ENCODE measurements around the gene DPP10. TPM values are rescaled to one million over a fixed set of nuclear protein-coding genes. Genes with fewer than 3 reads are reported as not detected.

The DPP10 gene
- total RNA-seq, 4 donors from 2014 or later: 0.09 to 4.0 (median 0.38) TPM; not detected in 1

- Histone ChIP-seq H3K27ac (no peak overlapping the region), H3K36me3 (no peaks in the 10 kb centered on the region), H3K4me3 (no peak overlapping the region), H3K4me1 (no peaks in the 10 kb centered on the region), H3K27me3 (no peaks in the 10 kb centered on the region), H3K9me3 (peaks cover 0 to 17% (median 13%) of the 10 kb centered on the region in 3 donors)
- intact Hi-C loops (cut with DNase I): no loop called here
- 60 to 69% methylated on average over 2 to 3 of the region's 4 CpGs for WGBS, 2 donors
- DNase-seq: no peak
- TF ChIP-seq POLR2A (IDR thresholded peaks at IDR 0.05) (no peak), CTCF (IDR thresholded peaks at IDR 0.05) (no peak)
Measured at GRCh38 chr2:114926303-114926702, 483.9 kb downstream of the DPP10 start.

DNA sequence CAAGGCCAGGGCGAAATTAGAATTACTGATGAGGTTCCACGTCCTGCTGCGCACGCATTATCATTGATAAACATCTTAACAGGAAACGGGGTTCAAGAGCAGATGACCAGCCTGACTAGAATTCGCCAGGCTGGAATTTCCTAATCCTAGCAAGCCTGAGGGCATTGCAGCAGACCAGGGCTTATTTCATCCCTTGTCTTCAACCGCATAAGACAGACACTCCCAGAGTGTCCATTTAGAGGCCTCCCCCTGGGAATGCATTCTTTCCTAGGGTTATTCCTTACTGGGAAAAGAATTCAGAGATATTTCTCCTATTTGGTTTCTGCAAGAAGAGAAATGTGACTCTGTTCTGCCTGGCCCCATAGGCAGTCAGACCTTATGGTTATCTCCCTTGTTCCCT, 486.8 kb downstream of the DPP10 start:
- Histone ChIP-seq H3K27me3 (no peaks in the 10 kb centered on the region), H3K4me1 (no peaks in the 10 kb centered on the region), H3K9me3 (peaks cover 0 to 17% (median 13%) of the 10 kb centered on the region in 3 donors), H3K36me3 (no peaks in the 10 kb centered on the region), H3K27ac (no peak overlapping the region), H3K4me3 (no peak overlapping the region)
- TF ChIP-seq CTCF (IDR thresholded peaks at IDR 0.05) (no peak), POLR2A (IDR thresholded peaks at IDR 0.05) (no peak)
- intact Hi-C loops (cut with DNase I): no loop called here
- DNase-seq: no peak
- 74 to 78% methylated on average over 6 to 7 of the region's 7 CpGs for WGBS, 2 donors

DNA sequence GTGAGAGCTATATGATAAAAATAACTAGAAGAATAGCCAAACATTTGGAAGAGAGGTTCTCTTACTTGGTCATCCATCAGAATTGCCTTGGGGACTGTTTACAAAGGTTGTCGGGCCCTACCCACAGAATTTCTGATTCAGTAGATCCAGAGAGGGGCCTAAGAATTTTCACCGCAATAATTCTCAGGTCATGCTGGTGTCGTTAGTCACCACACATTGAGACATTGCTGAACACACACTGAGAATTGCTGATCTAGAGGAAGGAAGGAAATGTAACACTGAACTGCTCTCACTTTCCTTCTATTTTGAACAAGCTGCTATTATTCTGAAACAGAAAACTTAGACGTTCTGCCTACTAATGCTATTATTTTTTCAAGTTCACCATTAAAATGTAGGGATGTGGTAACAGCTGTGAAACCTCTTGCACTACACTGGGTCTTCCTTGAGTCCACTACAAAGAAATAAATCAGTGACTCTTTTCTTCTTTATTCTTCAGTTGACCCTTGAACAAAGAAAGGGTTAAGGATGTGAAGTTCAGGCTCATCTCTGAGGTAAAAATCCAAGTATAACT, 491.3 kb downstream of the DPP10 start:
- Histone ChIP-seq H3K27me3 (no peaks in the 10 kb centered on the region), H3K9me3 (peaks cover 0 to 4% (median under 1%) of the 10 kb centered on the region in 3 donors), H3K27ac (no peak overlapping the region), H3K4me1 (no peaks in the 10 kb centered on the region), H3K36me3 (no peaks in the 10 kb centered on the region), H3K4me3 (no peak overlapping the region)
- DNase-seq: no peak
- TF ChIP-seq CTCF (IDR thresholded peaks at IDR 0.05) (no peak), POLR2A (IDR thresholded peaks at IDR 0.05) (no peak)
- WGBS, 2 donors: 57 to 72% methylated on average over 4 of the region's 4 CpGs
- intact Hi-C loops (cut with DNase I): no loop called here

DNA sequence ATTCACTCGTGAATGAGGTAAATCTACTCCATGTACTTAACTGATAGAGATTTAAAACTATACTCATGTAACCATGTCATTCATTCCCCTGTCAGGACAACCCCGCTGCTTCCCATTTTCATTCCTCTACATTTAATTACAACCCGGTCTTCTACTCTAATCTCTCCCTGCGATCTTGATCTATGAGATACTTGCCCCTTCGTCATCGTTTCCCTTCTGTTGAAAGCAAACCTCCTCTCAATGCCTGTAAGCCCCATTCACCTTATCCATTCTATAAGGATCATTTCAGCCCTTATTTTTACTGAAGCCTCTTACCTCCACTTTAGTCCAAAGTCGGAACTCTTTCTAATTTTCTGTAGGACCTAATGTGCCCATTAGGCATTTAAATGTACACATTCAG, 492.6 kb downstream of the DPP10 start:
- H3K4me1 ChIP-seq: no peaks in the 10 kb centered on the region
- TF ChIP-seq POLR2A (IDR thresholded peaks at IDR 0.05): no peak
- TF ChIP-seq CTCF (IDR thresholded peaks at IDR 0.05): no peak
- no peak overlapping the region for H3K4me3 ChIP-seq
- no peak overlapping the region for H3K27ac ChIP-seq
- intact Hi-C loops (cut with DNase I): no loop called here
- H3K36me3 ChIP-seq: no peaks in the 10 kb centered on the region
- no peak for DNase-seq
- WGBS, 2 donors: 82 to 88% methylated on average over 7 of the region's 7 CpGs
- H3K9me3 ChIP-seq: no peaks in the 10 kb centered on the region
- H3K27me3 ChIP-seq: no peaks in the 10 kb centered on the region

DNA sequence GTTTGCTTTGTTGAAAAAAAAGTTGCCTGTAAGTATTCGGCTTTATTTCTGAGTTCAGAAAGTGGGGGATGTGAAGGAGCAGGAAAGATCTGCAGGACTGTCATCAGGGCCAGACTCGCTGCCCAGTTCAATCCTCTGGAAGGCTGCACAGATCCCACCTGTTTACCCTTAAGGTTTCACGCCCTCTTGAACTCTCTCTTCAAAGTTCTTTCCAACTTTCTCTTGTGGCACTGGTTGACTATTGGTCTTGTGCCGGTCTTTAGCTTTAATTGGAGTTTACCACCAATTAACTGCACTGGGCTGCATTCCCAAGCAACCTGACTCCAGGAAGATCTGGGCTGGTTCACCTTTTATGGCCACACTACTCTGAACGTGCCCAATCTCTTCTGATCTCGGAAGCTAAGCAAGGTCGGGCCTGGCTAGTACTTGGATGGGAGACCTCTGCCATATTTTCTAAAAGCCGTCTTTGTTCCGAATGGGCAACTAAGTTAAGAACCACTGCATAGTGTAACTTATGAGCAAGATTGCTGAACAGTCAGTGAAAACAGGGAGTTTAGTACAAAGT, 495.0 kb downstream of the DPP10 start:
- no peaks in the 10 kb centered on the region for H3K36me3 ChIP-seq
- no peaks in the 10 kb centered on the region for H3K9me3 ChIP-seq
- no peak for DNase-seq
- H3K4me3 ChIP-seq: no peak overlapping the region
- TF ChIP-seq CTCF (IDR thresholded peaks at IDR 0.05) (no peak), POLR2A (IDR thresholded peaks at IDR 0.05) (no peak)
- H3K27ac ChIP-seq: no peak overlapping the region
- no peaks in the 10 kb centered on the region for H3K4me1 ChIP-seq
- intact Hi-C loops (cut with DNase I): no loop called here
- no peaks in the 10 kb centered on the region for H3K27me3 ChIP-seq
- 68 to 69% methylated on average over 8 to 9 of the region's 9 CpGs for WGBS, 2 donors

Measured in esophagus squamous epithelium (tissue), 5 donors.